ENCODE results near the gene RARG.

DNA sequence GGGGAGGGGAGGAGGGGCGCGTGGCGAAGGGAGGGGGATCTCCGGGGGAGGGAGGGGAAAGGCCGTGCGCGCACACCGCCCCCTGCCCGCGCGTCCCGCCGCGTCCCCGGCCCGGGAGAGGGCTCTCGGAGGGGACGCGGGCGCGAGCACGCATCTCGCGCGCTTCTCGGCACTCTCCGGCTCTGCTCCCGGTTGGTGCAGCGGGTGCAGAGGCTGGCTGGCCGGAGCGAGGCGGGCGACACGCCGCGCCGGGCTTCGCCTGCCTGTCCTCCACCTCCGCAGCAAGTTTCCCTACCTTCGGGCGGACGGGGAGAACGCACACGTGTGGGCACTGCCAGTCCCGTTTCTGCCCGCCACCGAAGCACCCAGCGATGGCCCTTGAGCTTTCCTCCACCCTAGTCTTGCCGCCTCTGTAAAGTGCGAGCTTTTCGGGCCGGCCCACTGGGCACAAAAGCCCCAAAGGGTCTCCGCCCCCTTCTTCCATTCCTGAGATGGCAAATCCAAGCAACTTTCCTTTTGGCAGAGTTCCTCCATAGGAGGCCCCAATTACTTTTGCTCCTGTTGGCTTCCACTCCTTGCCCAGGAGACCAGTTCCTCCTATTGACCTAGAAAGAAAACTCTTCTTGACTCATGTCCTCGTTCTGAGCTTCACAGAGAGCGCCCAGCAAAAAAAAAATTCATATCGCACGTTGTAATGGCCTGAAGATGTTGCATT, 50.9 kb downstream of the RARG start:
- TF ChIP-seq, protein P1, sequence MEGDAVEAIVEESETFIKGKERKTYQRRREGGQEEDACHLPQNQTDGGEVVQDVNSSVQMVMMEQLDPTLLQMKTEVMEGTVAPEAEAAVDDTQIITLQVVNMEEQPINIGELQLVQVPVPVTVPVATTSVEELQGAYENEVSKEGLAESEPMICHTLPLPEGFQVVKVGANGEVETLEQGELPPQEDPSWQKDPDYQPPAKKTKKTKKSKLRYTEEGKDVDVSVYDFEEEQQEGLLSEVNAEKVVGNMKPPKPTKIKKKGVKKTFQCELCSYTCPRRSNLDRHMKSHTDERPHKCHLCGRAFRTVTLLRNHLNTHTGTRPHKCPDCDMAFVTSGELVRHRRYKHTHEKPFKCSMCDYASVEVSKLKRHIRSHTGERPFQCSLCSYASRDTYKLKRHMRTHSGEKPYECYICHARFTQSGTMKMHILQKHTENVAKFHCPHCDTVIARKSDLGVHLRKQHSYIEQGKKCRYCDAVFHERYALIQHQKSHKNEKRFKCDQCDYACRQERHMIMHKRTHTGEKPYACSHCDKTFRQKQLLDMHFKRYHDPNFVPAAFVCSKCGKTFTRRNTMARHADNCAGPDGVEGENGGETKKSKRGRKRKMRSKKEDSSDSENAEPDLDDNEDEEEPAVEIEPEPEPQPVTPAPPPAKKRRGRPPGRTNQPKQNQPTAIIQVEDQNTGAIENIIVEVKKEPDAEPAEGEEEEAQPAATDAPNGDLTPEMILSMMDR (IDR thresholded peaks at IDR 0.05; ENCODE audit: insufficient read depth, low read depth, low read length): no peak
- TF ChIP-seq EZH2 (IDR thresholded peaks at IDR 0.05; ENCODE audit: insufficient read depth, low read length): no peak

All from astrocyte (in vitro differentiated cells and primary cell).